GM18909 (cell line): ENCODE data around the gene ZNF692.
"Not testable (repeated sequence)": the region's sequence is repeated elsewhere in the genome, so short reads cannot be mapped to it uniquely, and the experiment has no call there.

Experiments used
- ATAC-seq: cut with Tn5 transposase; IDR thresholded peaks from one replicate; pipeline ENCODE4 v1.9.1; 2021; ENCODE audit warnings: mild to moderate bottlenecking; ENCODE audit not compliant: unreplicated experiment, poor library complexity

Gene ZNF692

DNA sequence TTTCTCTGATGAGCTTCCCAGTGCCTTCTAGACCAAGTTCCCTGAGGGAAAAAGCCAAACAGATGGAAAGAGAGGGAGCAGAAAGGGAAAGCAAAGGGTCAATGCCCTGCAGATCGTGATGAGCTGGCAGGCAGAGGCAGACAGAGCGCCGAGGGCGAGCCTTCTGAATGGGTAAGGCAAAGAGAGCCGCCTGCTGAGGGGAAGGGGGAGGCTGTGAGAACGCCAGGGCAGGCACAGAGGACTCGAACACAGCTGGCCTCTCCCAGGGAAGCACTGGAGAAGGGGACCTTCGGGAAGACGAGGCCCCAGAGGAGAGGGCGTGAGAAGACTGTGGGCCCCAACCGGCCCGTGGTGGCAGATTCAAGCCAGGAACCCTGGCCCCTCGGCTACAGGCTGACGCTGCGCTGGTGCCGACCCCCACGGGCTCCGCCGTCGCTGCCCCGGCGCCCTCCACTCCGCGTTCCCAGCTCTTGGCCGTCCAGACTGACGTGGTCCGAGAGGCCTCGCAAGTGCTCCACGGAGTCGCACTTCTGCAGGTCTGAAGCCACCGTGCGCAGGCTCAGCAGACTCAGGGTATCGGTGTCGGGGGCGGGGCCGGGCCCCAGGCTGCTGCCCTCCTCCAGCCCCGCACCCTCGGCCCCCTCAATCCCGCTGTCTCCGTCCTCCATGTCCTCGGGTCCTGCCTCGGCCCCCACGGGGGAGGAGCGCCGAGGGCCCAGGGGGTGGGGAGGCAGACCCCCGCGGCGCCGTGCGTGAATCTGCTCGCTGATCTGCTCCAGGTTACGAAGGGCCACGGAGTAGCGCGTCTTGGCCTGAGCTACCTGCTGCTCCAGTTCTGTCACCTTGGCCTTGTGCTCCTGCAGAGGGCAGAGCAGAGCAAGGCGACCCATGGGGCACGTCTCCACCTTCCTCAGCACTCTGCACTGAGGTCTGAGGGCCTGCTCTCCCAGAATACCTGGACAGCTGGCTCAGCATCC is 47.1 kb downstream of the ZNF692 start:
- ATAC-seq: no peak

DNA sequence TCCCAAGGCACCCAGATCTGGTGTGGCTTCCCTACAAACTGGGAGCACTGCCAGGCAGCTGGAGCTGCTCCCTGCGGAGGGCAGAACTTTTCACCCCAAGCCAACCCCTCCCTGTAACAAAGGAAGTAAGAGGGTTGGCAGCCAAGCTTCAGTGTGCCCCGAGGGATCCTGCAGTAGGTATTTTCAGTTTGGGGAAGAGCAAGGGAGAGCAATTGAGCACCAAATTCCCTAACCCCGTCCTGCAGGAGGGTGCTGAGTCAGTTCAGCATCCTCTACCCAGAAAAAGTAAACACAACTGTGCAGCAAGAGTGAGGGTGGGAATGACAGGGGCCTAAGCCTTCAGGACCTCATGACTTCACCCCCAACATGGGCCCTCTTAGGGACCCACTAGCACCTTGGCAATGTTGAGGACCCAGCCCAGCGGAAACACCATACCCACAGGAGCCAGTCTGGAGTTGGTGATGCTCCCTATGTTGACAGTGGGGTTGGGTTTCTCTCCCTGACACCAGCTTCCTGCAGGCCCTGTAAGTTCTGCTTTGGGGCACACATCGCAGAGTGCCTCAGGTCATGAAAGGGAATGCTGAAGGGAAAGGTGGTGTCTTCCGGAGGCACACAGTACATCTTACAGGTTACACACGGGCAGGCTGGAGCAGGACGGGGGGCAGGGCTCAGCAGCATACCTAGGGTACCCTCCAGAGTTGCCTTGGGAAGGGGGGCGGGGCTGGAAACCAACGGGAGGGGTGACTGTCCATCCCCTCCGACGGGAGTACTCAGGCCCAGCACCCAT is 48.0 kb downstream of the ZNF692 start:
- ATAC-seq: no peak

DNA sequence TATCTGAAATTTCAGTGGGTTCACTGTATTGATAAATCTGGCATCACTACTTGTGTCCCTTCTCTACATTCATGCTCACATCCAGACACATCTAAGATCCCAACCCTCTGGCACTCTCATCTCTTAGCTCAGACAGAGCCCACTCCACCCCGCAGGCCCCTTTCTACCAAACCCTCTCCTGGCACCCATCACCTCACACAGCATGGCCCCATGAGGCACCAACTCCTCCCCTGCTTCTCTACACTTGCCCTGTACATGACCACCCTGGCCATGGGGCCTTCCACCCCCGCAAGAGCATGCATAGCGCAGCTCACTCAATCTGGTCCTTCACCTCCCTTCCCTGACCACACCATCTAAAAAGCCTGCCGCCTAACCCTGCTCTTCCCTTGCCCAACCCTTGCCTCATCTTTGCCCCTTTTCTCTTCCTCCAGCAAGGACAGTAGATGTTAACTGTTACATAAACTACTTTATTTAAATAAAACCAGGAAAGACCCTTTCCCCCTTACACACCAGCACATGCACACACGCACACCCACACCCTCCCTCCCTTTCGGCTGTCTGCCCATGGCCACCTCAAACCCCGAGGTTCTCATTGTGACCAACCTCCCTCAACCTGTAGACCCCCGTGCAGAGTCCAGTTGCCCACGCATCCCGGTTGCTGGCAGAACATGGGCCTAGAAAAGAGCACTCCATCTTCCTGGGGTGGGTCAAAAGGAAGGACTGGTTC is 48.7 kb downstream of the ZNF692 start:
- ATAC-seq: no peak

DNA sequence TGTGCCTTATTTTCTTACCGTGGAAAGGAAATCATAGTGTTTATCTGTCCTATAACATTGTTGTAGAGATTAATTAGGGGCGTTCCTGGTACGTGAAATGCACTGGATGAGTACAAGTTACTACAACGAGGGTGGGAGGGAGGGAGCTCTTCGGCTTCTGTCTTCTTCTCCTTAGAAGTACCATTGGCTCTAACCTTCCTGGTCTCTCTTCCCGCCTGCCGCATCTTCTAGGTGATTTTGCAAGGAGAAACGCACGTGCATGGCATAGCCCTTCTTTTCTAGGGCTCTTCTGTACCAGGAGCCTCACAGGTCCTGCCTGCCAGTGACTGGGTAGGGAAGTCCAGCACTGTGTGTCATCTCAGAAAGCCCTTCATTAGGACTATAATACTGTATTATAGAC is 50.0 kb downstream of the ZNF692 start:
- no peak for ATAC-seq

DNA sequence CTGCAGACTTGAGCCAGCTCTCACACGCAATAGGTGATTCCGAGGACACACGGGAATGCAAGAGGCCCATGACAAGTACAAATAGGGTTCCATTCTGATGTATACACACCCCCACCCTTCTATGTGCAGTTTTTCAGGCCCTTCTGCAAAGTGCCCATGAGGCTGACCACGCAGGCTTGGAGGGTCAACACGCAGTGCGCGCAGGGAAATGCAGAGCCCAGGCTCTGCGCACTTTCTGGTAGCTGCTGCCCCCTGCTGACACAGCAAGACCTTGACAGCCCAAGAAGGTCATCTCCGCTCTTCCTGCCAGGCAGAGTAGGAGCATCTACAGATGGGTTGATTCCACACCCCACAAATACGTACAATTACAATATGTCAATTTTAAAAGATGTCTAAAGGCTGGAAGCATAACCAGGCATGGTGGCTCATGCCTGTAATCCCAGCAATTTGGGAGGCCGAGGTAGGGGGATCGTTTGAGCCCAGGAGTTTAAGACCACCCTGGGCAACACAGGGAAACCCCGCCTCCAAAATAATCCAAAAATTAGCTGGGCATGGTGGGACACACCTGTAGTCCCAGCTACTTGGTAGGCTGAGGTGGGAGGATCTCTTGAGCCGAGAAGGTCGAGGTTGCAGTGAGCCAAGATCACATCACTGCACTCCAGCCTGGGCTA is 51.7 kb downstream of the ZNF692 start:
- peak; percentile 75 for ATAC-seq

DNA sequence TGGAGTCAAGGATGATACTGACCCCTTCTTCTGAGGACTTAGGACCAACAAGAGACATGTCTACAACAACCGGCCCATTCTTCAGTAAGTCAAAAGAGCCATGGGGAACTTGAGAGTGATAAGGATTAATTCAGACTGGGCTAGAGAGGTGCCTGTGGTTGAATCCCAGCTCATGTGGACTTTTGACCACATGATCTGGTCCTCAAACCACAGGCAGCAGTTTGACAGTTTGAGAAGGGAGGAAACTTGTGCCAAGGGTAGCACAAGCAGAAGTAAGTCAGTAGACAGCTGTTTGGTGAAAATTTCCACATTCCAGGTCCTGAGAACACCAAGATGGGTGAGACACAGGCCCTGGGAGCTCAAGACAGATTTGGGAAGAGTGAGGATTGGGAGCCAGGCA is 53.0 kb downstream of the ZNF692 start:
- no peak for ATAC-seq

DNA sequence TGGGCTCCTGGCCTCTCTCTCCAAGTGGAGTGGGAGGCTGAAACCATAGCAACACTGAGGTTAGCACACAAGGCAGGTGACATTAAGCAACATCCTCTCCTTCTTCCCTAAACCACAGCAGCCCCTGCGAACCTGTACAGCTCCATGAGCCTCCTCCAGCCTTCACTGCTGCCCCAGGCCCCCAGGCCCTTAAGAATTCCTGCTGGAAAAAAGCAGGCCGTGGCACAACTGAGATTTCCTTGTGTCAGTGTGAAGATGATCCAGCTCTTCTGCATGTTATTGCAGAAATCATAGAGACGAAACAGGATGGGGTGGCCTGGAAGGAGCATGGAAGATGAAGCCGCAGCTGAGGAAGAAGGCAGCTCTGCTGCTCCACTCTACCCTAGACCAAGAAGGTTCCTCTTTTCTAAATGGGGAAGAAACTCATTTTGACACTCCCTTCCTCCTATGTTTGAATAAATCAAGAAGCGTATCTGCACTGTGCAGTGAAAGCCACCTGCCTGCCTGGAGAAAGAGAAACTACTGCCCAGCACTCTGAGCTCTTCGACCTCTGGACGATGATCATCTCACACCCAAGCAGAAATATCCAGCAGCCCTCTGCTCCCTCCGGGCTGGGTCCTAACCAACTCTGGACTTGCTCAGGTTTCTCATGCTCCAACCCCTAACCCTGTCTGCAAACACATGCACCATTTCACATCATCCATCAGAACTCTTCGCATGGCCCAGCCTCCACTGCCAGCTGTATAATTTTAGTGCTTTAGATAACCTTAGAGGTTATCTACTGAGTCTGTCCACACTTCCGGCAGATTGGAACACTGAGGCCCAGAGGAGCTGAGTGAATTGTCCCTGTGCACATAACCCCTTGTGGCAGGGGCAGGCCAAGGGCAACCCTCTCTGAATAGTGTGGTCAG is 53.9 kb downstream of the ZNF692 start:
- peak; percentile 90 for ATAC-seq

DNA sequence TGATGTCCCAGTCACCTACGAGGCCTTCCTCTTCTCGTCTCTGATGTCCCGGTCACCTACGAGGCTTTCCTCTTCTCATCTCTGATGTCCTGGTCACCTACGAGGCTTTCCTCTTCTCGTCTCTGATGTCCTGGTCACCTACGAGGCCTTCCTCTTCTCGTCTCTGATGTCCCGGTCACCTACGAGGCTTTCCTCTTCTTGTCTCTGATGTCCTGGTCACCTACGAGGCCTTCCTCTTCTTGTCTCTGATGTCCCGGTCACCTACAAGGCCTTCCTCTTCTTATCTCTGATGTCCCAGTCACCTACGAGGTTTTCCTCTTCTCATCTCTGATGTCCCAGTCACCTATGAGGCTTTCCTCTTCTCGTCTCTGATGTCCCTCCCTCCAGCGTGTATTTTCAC is 55.4 kb downstream of the ZNF692 start:
- ATAC-seq: not testable (repeated sequence)

DNA sequence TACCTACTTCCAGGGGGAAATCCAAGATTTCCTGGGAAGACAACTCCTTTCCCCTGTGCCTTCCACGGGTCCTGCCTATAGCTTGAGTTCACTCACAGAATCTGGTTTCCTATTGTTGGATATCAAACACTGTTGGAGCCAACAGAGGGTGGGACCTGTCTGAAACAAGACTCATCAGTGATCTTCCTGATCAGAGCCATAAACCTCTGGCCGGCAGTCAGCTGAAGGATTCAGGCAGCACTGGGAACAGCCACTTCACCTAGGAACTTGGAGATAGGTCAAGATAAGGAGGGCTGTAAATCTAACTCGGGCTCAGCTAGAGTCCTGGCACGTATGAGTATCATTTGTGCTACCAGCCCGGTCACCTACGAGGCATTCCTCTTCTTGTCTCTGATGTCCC is 56.4 kb downstream of the ZNF692 start:
- ATAC-seq: no peak

DNA sequence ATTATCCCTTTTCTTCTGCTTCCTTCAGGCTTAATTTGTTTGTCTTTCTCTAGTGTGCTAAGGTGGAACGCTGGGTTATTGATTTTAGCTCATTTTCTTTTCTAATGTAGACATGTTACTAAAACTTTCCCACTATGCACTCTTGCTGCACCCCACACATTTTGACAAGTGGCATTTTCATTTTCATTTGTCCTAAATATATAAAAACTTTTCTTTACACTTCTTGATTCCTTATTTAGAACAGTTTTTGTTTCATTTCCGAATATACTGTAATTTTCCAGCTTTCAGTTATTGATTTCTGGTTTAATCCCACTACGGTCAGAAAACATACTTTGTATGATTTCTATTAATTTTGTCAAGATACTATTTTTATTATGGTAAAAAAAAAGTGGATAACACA is 58.4 kb downstream of the ZNF692 start:
- no peak for ATAC-seq
